Muscle layer of colon (tissue), 2 donors: Measurements from ENCODE around the gene MAP3K14.

Experiments
- H3K27ac ChIP-seq: one replicate; pipeline ENCODE4 v1.7.0; 2013; ENCODE audit warnings: low read depth, mild to moderate bottlenecking, low read length, moderate library complexity
- H3K27me3 ChIP-seq, 2 donors: one replicate each; pipeline ENCODE4 v1.7.0; 2013; ENCODE audit warnings: low read length in 2 of 2, mild to moderate bottlenecking in 2 of 2; ENCODE audit not compliant: insufficient read depth in 2 of 2, control insufficient read depth in 1 of 2
- H3K36me3 ChIP-seq: one replicate; pipeline ENCODE4 v1.7.0; 2013; ENCODE audit warnings: mild to moderate bottlenecking, low read length; ENCODE audit not compliant: insufficient read depth
- H3K4me1 ChIP-seq: one replicate; pipeline ENCODE4 v1.7.0; 2013; ENCODE audit warnings: mild to moderate bottlenecking, low read length; ENCODE audit not compliant: insufficient read depth
- H3K4me3 ChIP-seq, 2 donors: one replicate each; pipeline ENCODE4 v1.7.0; 2013; ENCODE audit warnings: low read length in 2 of 2, low read depth in 1 of 2, mild to moderate bottlenecking in 1 of 2, moderate library complexity in 1 of 2
- H3K9ac ChIP-seq: one replicate; pipeline ENCODE4 v1.7.0; 2013; ENCODE audit warnings: low read length
- H3K9me3 ChIP-seq: one replicate; pipeline ENCODE4 v1.7.0; 2013; ENCODE audit warnings: mild to moderate bottlenecking, low read length
- donor health status: abdominal sarcoma.
- donor health status: Adenocarcinoma of cecum.

The MAP3K14 gene

GRCh38 chr17:45293413-45294211 lies 23.2 kb downstream of the MAP3K14 start:
- no peaks in the 10 kb centered on the region for H3K9me3 ChIP-seq
- H3K27ac ChIP-seq, result peak overlapping the region; percentile 70
- peaks cover 20% of the 10 kb centered on the region for H3K36me3 ChIP-seq
- peak overlapping the region in 1 of 2 donors; percentile 20 for H3K4me3 ChIP-seq
- peak overlapping the region; percentile 62 for H3K9ac ChIP-seq
- H3K27me3 ChIP-seq, result no peaks in the 10 kb centered on the region
- H3K4me1 ChIP-seq, result peaks cover 95% of the 10 kb centered on the region

GRCh38 chr17:45292696-45293412 lies 24.0 kb downstream of the MAP3K14 start:
- Histone ChIP-seq H3K27ac (peak overlapping the region; percentile 70), H3K9ac (peak overlapping the region; percentile 62), H3K9me3 (no peaks in the 10 kb centered on the region), H3K36me3 (peaks cover 20% of the 10 kb centered on the region), H3K4me1 (peaks cover 97% of the 10 kb centered on the region), H3K4me3 (peak overlapping the region in 1 of 2 donors; percentile 14), H3K27me3 (no peaks in the 10 kb centered on the region)

GRCh38 chr17:45291171-45291805 lies 25.5 kb downstream of the MAP3K14 start:
- no peak overlapping the region for H3K4me3 ChIP-seq
- H3K4me1 ChIP-seq, result peaks cover 97% of the 10 kb centered on the region
- H3K9ac ChIP-seq, result no peak overlapping the region

GRCh38 chr17:45290269-45290765 lies 26.5 kb downstream of the MAP3K14 start:
- H3K36me3 ChIP-seq, result peaks cover 29% of the 10 kb centered on the region
- H3K9me3 ChIP-seq, result no peaks in the 10 kb centered on the region
- peak overlapping the region; percentile 70 for H3K27ac ChIP-seq
- no peak overlapping the region for H3K9ac ChIP-seq
- H3K4me3 ChIP-seq, result no peak overlapping the region
- H3K4me1 ChIP-seq, result peaks cover 87% of the 10 kb centered on the region
- no peaks in the 10 kb centered on the region for H3K27me3 ChIP-seq

More at GRCh38 chr17:45291171-45291805, 25.5 kb downstream of the MAP3K14 start:
- no peaks in the 10 kb centered on the region for H3K27me3 ChIP-seq
- H3K9me3 ChIP-seq, result no peaks in the 10 kb centered on the region
- H3K27ac ChIP-seq, result peak overlapping the region; percentile 70
- H3K36me3 ChIP-seq, result peaks cover 32% of the 10 kb centered on the region

- no peak overlapping the region for H3K4me3 ChIP-seq
- H3K9ac ChIP-seq, result peak overlapping the region; percentile 44
- H3K4me1 ChIP-seq, result peaks cover 87% of the 10 kb centered on the region
- H3K27ac ChIP-seq, result peak overlapping the region; percentile 70
- peaks cover 35% of the 10 kb centered on the region for H3K36me3 ChIP-seq
- no peaks in the 10 kb centered on the region for H3K9me3 ChIP-seq
- H3K27me3 ChIP-seq, result no peaks in the 10 kb centered on the region
Observed at GRCh38 chr17:45289301-45290268, 27.2 kb downstream of the MAP3K14 start.

GRCh38 chr17:45288825-45289224 lies 28.0 kb downstream of the MAP3K14 start:
- no peaks in the 10 kb centered on the region for H3K27me3 ChIP-seq
- H3K9me3 ChIP-seq, result no peaks in the 10 kb centered on the region
- H3K9ac ChIP-seq, result peak overlapping the region; percentile 44
- no peak overlapping the region for H3K4me3 ChIP-seq
- H3K36me3 ChIP-seq, result peaks cover 43% of the 10 kb centered on the region
- H3K27ac ChIP-seq, result peak overlapping the region; percentile 70
- peaks cover 87% of the 10 kb centered on the region for H3K4me1 ChIP-seq

- Histone ChIP-seq H3K4me3 (no peak overlapping the region), H3K27ac (peak overlapping the region; percentile 70), H3K27me3 (no peaks in the 10 kb centered on the region), H3K9me3 (no peaks in the 10 kb centered on the region), H3K4me1 (peaks cover 87% of the 10 kb centered on the region), H3K36me3 (peaks cover 52% of the 10 kb centered on the region), H3K9ac (no peak overlapping the region)
Observed at GRCh38 chr17:45287526-45288500, 29.0 kb downstream of the MAP3K14 start.

- Histone ChIP-seq H3K4me3 (no peak overlapping the region), H3K4me1 (peaks cover 80% of the 10 kb centered on the region), H3K9ac (no peak overlapping the region), H3K27ac (peak overlapping the region; percentile 70), H3K9me3 (no peaks in the 10 kb centered on the region), H3K27me3 (no peaks in the 10 kb centered on the region), H3K36me3 (peaks cover 56% of the 10 kb centered on the region)
Observed at GRCh38 chr17:45286286-45286685, 30.5 kb downstream of the MAP3K14 start.

GRCh38 chr17:45284176-45285140 lies 32.4 kb downstream of the MAP3K14 start:
- Histone ChIP-seq H3K9me3 (no peaks in the 10 kb centered on the region), H3K4me3 (no peak overlapping the region), H3K27ac (peak overlapping the region; percentile 85), H3K4me1 (peaks cover 67% of the 10 kb centered on the region), H3K27me3 (no peaks in the 10 kb centered on the region), H3K9ac (no peak overlapping the region), H3K36me3 (peaks cover 60% of the 10 kb centered on the region)
